Endometrium (tissue), 2 donors: Measurements from ENCODE around the gene NPAS2.

Experiments used
- FAIRE-seq: peaks from 2 replicates; lab custom pipeline; 2012; peaks lifted over from hg19 to GRCh38; lab: Jason Lieb, UNC
- donor health status: control.
- donor health status: control.

Gene NPAS2

GRCh38 chr2:100989666-100990065 is 169.7 kb downstream of the NPAS2 start:
- no peak for FAIRE-seq

DNA sequence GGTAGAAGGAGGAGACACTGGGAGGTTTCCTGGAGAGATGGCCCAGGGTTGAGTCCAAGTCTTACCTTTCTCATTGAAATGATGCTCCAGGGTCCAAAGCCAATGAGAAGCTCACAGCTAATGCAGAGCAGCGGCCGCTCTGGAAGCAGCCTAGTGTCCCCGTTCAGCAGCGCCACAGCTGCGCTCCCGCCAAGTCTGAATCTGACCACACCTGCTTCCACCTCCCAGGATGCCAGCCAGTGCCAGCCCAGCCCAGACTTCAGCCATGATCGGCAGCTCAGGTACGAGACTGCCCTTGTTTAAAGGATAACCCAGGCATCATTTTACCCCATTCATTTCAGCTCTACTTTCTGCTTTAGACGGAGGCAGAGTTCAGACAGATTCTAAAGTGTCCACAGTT is 170.2 kb downstream of the NPAS2 start:
- FAIRE-seq, result no peak

DNA sequence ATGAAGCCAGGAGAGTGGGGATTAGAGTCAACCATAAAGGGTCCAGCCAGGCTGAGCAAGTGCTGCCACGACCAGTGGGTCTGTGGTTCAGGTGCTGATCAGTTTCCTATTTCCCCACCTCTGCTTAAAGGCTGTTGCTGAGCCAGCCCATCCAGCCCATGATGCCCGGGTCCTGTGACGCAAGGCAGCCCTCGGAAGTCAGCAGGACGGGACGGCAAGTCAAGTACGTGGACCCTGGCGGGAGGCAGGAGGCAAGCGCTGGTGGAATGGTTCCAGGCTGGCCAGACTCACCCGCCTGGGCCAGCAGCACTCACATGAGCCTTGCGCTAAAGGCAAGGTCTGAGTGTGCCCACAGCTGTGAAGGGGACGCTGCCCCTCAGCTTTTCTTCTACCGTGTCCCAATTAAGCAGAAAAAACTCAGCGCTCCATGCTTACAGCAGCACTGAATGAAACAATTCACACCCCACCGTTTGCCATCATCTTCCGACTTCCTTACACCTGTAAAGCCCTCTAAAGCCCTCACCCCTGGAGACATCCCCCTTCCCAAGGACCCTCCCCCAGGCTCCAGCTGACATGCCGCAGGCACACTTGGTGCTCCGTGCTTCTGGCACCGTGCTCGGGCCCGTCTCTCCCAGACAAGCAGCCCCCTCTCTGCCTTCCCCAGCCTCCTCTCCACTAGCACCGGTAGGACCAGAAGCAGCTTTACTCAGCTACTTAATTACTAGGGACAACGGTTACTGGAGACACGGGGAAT is 170.9 kb downstream of the NPAS2 start:
- FAIRE-seq, result no peak

GRCh38 chr2:100991404-100991773 is 171.4 kb downstream of the NPAS2 start:
- no peak for FAIRE-seq

DNA sequence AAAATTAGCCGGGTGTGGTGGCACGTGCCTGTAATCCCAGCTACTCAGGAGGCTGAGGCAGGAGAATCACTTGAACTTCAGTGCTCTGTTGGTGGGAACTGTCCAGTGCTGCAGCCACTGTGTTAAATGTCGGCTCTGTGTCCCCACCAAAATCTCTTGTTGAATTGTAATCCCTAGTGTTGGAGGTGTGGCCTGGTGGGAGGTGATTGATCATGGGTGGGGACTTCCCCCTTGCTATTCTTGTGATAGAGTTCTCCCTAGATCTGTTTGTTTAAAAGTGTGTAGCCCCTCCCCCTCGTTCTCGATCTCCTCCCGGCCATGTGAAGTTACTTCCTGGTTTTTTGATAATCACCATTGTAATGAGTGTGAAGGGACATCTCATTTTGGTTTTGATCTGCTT is 172.3 kb downstream of the NPAS2 start:
- no peak for FAIRE-seq

GRCh38 chr2:100993294-100993693 is 173.4 kb downstream of the NPAS2 start:
- no peak for FAIRE-seq

- FAIRE-seq, result no peak
Measured at GRCh38 chr2:100995309-100996075, 175.6 kb downstream of the NPAS2 start.

DNA sequence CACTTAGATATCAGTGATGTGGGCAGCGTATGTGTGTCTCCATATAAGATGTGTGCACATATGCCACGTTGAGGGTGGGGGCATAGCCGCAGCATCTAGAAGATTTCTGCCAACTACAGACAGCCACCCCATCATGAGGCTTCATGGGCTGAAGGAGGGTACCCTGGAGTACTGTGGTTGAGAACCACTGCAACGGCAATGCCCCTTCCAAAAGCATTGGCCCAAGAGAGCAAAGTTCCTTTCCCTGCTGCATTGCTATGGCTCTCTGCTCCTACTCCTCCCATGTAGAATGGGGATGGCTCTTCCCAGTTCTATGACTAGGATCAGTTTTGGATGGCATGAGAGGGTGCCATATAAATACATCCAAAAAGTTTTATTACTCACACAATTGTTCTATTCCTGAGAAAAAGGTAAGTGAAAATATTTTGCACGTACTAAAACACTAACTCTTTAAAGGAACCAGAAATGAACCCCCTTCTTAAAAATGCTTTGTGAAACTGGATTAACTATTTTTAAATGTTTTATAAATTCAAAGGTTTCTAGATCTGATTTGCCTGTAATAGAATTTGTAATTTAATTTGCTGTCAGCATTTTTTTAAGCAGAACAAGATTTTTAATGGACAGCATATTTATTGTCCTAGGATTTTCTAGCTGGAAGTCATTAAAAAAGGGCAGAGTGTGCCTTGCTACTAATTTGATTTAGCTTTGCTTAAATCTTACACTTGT is 177.7 kb downstream of the NPAS2 start:
- FAIRE-seq, result no peak

DNA sequence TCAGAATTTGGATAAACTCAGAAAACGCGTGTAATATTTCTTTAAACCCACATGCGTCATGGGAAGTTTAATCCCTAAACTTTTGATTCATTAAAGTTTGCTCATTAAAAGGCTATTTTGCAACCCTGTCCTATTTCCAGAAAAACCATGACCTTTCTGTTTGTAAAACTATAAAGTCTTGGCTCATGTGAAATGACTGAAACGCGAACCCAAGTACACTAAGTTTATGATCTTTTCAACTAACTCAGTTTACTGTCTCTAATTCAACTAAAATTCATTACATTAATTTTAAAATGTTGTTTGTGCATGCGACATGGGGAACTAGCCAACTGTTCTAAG is 178.3 kb downstream of the NPAS2 start:
- FAIRE-seq, result peak; percentile 83

- no peak for FAIRE-seq
Measured at GRCh38 chr2:100999995-101000394, 180.1 kb downstream of the NPAS2 start.

GRCh38 chr2:101001691-101002561 is 182.0 kb downstream of the NPAS2 start, which contains the start of gene RPL31:
RPL31 (plus strand) TSS chr2:101002289; CDS start chr2:101002702, 413 bp downstream.
- peak; percentile 58 for FAIRE-seq

GRCh38 chr2:101002562-101003277 is 182.8 kb downstream of the NPAS2 start:
- FAIRE-seq, result no peak

DNA sequence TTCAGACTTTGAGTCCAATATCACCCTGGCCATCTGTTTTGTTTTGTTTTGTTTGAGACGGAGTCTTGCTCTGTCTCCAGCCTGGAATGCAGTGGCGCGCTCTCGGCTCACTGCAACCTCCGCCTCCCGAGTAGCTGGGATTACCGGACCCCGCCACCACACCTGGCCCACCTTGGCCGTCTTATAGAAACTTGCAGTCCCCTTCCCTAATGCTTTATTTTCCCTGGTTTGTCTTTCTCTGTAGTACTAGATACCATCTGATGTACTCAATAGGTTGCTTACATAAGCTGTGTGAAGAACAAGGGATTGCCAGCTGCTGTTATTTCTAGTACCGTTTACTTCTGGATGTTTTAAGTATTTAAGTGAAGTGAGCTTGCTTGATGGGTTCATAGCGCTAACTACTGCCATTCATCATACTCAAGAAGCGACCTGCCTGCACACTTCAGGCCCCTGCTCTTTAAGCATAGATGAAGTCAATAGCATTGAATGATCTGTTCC is 183.4 kb downstream of the NPAS2 start:
- no peak for FAIRE-seq

DNA sequence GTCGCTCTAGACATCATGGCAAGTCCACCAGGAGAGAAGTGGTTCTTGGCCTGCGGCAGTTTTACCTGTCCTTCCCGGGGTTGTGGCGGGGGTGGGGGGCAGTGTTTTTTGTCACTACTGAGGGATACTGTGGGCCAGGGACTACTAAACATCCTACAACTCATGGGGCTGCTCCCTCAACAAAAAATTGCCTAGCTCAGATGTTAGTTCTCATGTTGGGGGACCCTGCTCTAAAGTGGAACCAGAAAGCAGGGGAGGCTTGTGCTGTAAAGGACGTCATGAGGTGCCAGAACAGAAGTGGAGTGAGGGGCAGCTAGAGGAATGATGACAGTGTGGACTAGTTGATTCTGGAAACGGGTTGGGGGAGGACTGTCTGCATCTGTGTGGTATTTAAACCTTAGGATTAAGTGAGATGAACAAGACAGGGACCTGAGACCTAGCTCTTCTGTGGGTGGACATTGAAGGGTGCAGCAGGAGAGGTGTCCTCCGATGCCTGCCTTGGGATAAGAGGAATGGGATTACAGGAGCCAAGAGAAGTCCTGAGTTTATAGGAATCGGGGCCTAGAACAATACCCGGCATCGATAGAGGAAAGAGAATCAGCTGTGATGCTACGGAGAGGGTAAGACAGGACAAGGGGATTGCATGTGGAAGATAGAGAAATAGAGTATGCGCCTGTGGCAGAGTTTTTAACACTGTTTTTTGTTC is 184.8 kb downstream of the NPAS2 start:
- no peak for FAIRE-seq

GRCh38 chr2:101006065-101006715 is 186.3 kb downstream of the NPAS2 start:
- no peak for FAIRE-seq

- no peak for FAIRE-seq
Measured at GRCh38 chr2:101007415-101008345, 187.7 kb downstream of the NPAS2 start.

DNA sequence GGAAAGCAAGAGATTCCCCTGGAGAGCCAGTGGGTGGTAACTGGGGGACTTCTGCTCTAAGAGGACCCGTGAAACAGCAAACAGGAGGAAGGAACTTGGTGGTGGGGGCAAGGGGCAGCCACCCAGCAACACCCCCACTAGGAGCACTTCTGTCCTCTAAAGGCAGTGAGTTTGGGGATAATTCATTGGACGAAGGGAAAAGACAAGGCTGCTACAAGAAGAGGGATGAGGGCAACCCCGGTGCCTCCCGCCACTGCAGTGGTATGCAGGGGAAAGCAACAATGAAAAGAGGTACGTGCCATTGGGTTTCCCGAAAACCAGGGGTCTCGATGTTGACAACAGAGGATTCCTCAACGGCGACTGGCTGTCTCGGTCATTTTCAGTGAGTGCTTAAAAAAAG is 191.2 kb downstream of the NPAS2 start:
- FAIRE-seq, result no peak

DNA sequence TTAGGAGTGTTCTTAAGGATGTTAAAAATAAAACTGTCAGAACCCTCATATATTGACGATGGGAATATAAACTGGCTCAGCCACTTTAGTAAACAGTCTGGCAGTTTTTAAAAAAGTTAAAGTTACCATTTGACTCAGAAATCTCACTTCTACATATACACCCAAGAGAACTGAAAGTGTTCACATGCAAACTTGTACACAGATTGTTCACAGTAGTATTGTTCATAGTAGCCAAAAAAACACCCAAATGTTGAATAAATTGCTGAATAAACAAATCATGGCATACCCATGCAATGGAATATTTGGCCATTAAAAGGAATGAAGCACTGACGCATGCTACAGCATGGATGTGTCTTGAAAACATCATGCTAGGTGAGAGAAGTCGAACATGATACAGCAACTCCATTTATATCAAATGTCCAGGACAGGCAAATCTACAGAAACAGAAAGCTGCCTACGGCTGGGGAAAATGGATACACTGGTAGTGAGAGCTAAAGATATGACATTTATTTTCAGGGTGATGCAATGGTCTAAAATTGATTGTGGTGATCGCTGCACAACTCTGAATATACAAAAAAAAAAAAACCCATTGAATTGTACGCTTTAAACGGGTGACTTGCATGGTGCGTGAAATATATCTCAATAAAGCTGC is 192.2 kb downstream of the NPAS2 start:
- no peak for FAIRE-seq
